Measurements from ENCODE around the gene NPR2. TPM values are rescaled to one million over a fixed set of nuclear protein-coding genes. Genes with fewer than 3 reads are reported as not detected.

The NPR2 gene
- total and polyA plus RNA-seq, 2 of the 13 experiments (the other 11 are each of a cell fraction or from before 2014, with no cell fraction given): 7.4 to 9.4 TPM

- TF ChIP-seq CAMTA2 (CRISPR knock-in tag; IDR thresholded peaks at IDR 0.05; ENCODE audit: borderline replicate concordance) (0 out of 2 replicates have a peak, but pooled peaks have one; percentile 37), ZBTB37 (CRISPR knock-in tag; IDR thresholded peaks at IDR 0.05) (0 out of 2 replicates have a peak, but pooled peaks have one; percentile 32), CEBPG (CRISPR knock-in tag; IDR thresholded peaks at IDR 0.05) (0 out of 2 replicates have a peak, but pooled peaks have one; percentile 17), ZNF317 (CRISPR knock-in tag; IDR thresholded peaks at IDR 0.05) (peak; percentile 41; the same call in 1 of the 2 replicates), ZNF724P (CRISPR knock-in tag; IDR thresholded peaks at IDR 0.05; ENCODE audit: borderline replicate concordance) (no peak), ATM (IDR thresholded peaks at IDR 0.05; ENCODE audit: borderline replicate concordance) (no peak), MLLT10 (CRISPR knock-in tag; IDR thresholded peaks at IDR 0.05) (no peak), ZNF543 (CRISPR knock-in tag; IDR thresholded peaks at IDR 0.05) (no peak), ZNF253 (CRISPR knock-in tag; IDR thresholded peaks at IDR 0.05; ENCODE audit: borderline replicate concordance) (no peak), NR2F6 (IDR thresholded peaks at IDR 0.05) (no peak), NR2F6 (CRISPR knock-in tag; IDR thresholded peaks at IDR 0.05) (peak; percentile 58), ZNF230 (CRISPR knock-in tag; IDR thresholded peaks at IDR 0.05) (no peak), ESRRA (CRISPR knock-in tag; IDR thresholded peaks at IDR 0.05; ENCODE audit: low read depth) (no peak), ZNF274 (CRISPR knock-in tag; IDR thresholded peaks at IDR 0.05) (no peak), ZNF280D (CRISPR knock-in tag; IDR thresholded peaks at IDR 0.05) (no peak), ELF4 (CRISPR knock-in tag; IDR thresholded peaks at IDR 0.05; ENCODE audit: borderline replicate concordance) (no peak), RORA (CRISPR knock-in tag; IDR thresholded peaks at IDR 0.05) (no peak), SMYD3 (CRISPR knock-in tag; IDR thresholded peaks at IDR 0.05) (no peak), KAT2B (IDR thresholded peaks at IDR 0.05; ENCODE audit: borderline replicate concordance, low read depth, low read length) (no peak), ZNF605 (CRISPR knock-in tag; IDR thresholded peaks at IDR 0.05) (peak; percentile 49; the same call in 1 of the 2 replicates), FOXO1 (CRISPR knock-in tag; IDR thresholded peaks at IDR 0.05) (no peak), STAT6 (CRISPR knock-in tag; IDR thresholded peaks at IDR 0.05; ENCODE audit: borderline replicate concordance) (no peak), NR1H2 (CRISPR knock-in tag; IDR thresholded peaks at IDR 0.05; ENCODE audit: borderline replicate concordance, low read depth) (no peak), ZSCAN12 (CRISPR knock-in tag; IDR thresholded peaks at IDR 0.05) (no peak), TP53 (CRISPR knock-in tag; conservative IDR thresholded peaks at IDR 0.05) (no peak)
Measured at GRCh38 chr9:35801328-35802128, 10.1 kb downstream of the NPR2 start (continued).
